ENCODE results near the gene KMT5C.

Gene KMT5C

DNA sequence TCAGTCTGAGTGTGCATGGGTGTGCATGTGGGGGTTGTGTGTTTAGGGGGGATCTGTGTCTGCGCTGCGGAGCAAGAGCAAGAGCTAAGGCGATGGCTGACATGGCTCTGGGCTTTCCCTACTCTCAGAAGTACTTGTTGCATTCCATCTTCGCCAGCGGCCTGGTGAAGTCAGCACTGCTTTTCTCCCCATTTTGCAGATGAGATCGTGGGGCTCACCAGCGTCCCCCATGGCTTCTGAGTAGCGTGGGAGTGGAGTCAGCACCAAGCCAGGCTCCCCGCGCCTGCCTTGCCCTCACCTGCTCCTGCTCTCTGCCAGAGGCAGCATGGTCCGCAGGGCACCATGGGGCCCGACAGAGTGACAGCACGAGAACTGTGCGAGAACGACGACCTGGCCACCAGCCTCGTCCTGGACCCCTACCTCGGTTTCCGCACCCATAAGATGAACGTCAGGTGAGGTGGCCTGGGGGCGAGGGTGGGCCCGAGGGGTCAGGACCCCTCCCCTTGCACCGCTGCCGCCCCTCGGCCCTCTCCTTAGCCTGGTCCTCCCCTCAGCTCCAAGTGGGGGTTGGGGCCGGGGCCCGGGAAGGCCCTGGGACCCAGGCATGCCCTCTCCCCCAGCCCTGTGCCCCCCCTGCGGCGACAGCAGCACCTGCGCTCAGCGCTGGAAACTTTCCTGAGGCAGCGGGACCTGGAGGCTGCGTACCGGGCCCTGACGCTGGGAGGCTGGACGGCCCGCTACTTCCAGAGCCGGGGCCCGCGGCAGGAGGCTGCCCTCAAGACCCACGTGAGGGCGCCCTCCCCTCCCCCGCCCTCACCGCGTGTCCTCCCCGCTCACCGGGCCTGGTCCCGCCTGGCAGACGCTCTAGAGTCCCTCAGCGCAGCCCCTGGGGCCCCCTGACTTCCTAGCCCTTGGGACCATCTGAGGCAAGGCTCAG lies 2.2 kb downstream of the KMT5C start (continued):
- TF ChIP-seq, protein P1, sequence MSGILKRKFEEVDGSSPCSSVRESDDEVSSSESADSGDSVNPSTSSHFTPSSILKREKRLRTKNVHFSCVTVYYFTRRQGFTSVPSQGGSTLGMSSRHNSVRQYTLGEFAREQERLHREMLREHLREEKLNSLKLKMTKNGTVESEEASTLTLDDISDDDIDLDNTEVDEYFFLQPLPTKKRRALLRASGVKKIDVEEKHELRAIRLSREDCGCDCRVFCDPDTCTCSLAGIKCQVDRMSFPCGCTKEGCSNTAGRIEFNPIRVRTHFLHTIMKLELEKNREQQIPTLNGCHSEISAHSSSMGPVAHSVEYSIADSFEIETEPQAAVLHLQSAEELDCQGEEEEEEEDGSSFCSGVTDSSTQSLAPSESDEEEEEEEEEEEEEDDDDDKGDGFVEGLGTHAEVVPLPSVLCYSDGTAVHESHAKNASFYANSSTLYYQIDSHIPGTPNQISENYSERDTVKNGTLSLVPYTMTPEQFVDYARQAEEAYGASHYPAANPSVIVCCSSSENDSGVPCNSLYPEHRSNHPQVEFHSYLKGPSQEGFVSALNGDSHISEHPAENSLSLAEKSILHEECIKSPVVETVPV (CRISPR knock-in tag; IDR thresholded peaks at IDR 0.05): no peak
- no peak for TF ChIP-seq PATZ1 (CRISPR knock-in tag; IDR thresholded peaks at IDR 0.05; ENCODE audit: borderline replicate concordance)
- no peak for TF ChIP-seq CSDC2 (CRISPR knock-in tag; IDR thresholded peaks at IDR 0.05)

GRCh38 chr19:55344444-55344843 lies 4.8 kb downstream of the KMT5C start:
- TF ChIP-seq ZNF8 (CRISPR knock-in tag; IDR thresholded peaks at IDR 0.05): no peak
- no peak for ATAC-seq

DNA sequence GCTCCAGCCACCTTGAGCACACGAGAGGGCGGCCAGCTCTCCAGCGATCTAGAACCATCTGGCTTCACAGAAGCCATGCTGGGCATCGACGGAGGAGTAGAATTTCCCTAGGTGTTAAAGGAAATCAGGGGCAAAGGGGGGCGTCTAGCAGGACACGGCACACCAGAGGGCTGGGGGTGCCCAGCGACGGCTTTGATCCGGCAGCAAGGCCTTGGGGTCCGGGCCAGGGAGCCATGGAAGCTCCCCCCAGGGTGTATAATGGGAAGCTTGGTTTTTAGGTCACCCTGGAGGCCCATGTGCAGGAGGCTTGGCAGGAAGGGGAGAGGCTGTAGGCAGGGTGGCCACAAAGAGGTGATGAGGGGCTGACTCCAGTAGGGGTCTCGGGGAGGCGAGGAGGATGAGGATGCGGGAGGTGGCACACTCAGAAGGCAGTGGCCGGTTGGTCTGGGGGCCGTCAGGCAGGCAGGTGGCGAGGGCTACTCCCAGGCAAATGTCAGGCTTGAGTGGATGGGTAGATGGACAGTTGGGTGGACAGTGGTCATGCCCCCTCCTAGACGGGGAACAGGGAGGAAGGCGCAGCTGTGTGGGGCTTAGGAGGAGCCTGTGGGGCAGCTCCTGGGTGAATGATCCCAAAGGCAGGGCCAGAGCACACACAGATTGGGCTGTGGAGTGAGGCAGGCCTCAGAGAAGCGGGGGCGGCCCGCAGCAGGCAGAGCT lies 5.6 kb downstream of the KMT5C start:
- ATAC-seq: no peak
- TF ChIP-seq OSR1 (CRISPR knock-in tag; IDR thresholded peaks at IDR 0.05): no peak
- TF ChIP-seq ZNF565 (CRISPR knock-in tag; conservative IDR thresholded peaks at IDR 0.05; ENCODE audit: low read depth): no peak
- no peak for TF ChIP-seq PPARA (CRISPR knock-in tag; IDR thresholded peaks at IDR 0.05; ENCODE audit: borderline replicate concordance)
- TF ChIP-seq ARNTL (CRISPR knock-in tag; IDR thresholded peaks at IDR 0.05; ENCODE audit: borderline replicate concordance, low read depth): no peak
- TF ChIP-seq PATZ1 (CRISPR knock-in tag; IDR thresholded peaks at IDR 0.05; ENCODE audit: borderline replicate concordance): no peak
- no peak for TF ChIP-seq SNAI2 (CRISPR knock-in tag; IDR thresholded peaks at IDR 0.05)
- TF ChIP-seq, protein P1 (CRISPR knock-in tag; IDR thresholded peaks at IDR 0.05): no peak
- TF ChIP-seq ISL1 (CRISPR knock-in tag; IDR thresholded peaks at IDR 0.05): no peak
- TF ChIP-seq ZC3H10 (CRISPR knock-in tag; IDR thresholded peaks at IDR 0.05): no peak
- no peak for TF ChIP-seq BACH2 (CRISPR knock-in tag; IDR thresholded peaks at IDR 0.05; ENCODE audit: borderline replicate concordance)
- TF ChIP-seq ZFP3 (CRISPR knock-in tag; IDR thresholded peaks at IDR 0.05): no peak
- TF ChIP-seq, protein P2, sequence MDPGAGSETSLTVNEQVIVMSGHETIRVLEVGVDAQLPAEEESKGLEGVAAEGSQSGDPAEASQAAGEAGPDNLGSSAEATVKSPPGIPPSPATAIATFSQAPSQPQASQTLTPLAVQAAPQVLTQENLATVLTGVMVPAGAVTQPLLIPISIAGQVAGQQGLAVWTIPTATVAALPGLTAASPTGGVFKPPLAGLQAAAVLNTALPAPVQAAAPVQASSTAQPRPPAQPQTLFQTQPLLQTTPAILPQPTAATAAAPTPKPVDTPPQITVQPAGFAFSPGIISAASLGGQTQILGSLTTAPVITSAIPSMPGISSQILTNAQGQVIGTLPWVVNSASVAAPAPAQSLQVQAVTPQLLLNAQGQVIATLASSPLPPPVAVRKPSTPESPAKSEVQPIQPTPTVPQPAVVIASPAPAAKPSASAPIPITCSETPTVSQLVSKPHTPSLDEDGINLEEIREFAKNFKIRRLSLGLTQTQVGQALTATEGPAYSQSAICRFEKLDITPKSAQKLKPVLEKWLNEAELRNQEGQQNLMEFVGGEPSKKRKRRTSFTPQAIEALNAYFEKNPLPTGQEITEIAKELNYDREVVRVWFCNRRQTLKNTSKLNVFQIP (CRISPR knock-in tag; IDR thresholded peaks at IDR 0.05; ENCODE audit: borderline replicate concordance, low read depth): no peak

GRCh38 chr19:55345818-55346724 lies 6.4 kb downstream of the KMT5C start:
- TF ChIP-seq TCF4 (CRISPR knock-in tag; IDR thresholded peaks at IDR 0.05; ENCODE audit: borderline replicate concordance): no peak
- TF ChIP-seq ESRRG (CRISPR knock-in tag; IDR thresholded peaks at IDR 0.05): no peak
- no peak for TF ChIP-seq ARNTL (CRISPR knock-in tag; IDR thresholded peaks at IDR 0.05; ENCODE audit: borderline replicate concordance, low read depth)
- no peak for TF ChIP-seq PATZ1 (CRISPR knock-in tag; IDR thresholded peaks at IDR 0.05; ENCODE audit: borderline replicate concordance)
- TF ChIP-seq ZFP30 (CRISPR knock-in tag; IDR thresholded peaks at IDR 0.05): no peak
- TF ChIP-seq TOX (CRISPR knock-in tag; IDR thresholded peaks at IDR 0.05; ENCODE audit: borderline replicate concordance): no peak
- TF ChIP-seq ZNF565 (CRISPR knock-in tag; conservative IDR thresholded peaks at IDR 0.05; ENCODE audit: low read depth): no peak
- TF ChIP-seq PPARA (CRISPR knock-in tag; IDR thresholded peaks at IDR 0.05; ENCODE audit: borderline replicate concordance): no peak
- TF ChIP-seq, protein P1 (CRISPR knock-in tag; IDR thresholded peaks at IDR 0.05): no peak
- no peak for TF ChIP-seq ISL1 (CRISPR knock-in tag; IDR thresholded peaks at IDR 0.05)
- no peak for ATAC-seq

All from SK-N-SH treated with all-trans-retinoic acid at 6 μM for 48 hours (cell line).